Ishikawa (cell line): ENCODE measurements around the gene TMEM212.

Experiments
- CREB1 ChIP-seq: IDR thresholded peaks from 2 replicates; pipeline ENCODE4 v1.6.1; 2012; ENCODE audit warnings: low read depth
- EGR1 ChIP-seq: IDR thresholded peaks from 2 replicates; pipeline ENCODE4 v1.6.1; 2012
- EP300 ChIP-seq: IDR thresholded peaks from 2 replicates; pipeline ENCODE4 v1.6.1; 2012; ENCODE audit warnings: borderline replicate concordance
- FOXM1 ChIP-seq: IDR thresholded peaks from 2 replicates; pipeline ENCODE4 v1.6.1; 2012; ENCODE audit warnings: low read depth, borderline replicate concordance
- RAD21 ChIP-seq: IDR thresholded peaks from 2 replicates; pipeline ENCODE4 v1.6.1; 2012; ENCODE audit warnings: low read depth
- TAF1 ChIP-seq: IDR thresholded peaks from 2 replicates; pipeline ENCODE4 v1.6.1; 2012; ENCODE audit warnings: low read depth, mild to moderate bottlenecking
- TEAD4 ChIP-seq: IDR thresholded peaks from 2 replicates; pipeline ENCODE4 v1.6.1; 2012
- TF ChIP-seq, protein P1 (sequence below): IDR thresholded peaks from 2 replicates; pipeline ENCODE4 v1.6.1; 2012

DNA sequence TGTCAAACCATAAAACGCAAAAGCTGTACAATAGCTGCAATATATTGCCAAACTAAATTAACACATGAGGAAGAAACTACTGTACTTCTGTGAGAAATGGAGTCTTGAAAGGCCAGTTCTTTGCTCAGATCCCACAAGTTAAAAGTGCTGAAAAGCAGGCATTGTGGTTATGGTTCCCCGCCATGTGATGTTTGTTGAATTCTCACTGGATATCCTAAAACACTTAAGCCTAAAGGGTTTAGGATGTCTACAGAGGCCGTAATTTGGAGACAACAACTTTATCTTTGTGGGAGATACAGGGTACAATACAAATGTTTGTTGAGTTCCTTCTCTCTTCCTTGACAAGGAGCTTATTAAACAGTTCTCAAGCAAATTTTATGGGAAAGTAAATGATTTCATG, 53.2 kb downstream of the TMEM212 start:
- TF ChIP-seq TEAD4: no peak
- no peak for TF ChIP-seq EP300
- no peak for TF ChIP-seq RAD21
- no peak for TF ChIP-seq TAF1
- TF ChIP-seq, protein P1, sequence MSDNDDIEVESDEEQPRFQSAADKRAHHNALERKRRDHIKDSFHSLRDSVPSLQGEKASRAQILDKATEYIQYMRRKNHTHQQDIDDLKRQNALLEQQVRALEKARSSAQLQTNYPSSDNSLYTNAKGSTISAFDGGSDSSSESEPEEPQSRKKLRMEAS: no peak
- TF ChIP-seq CREB1: no peak
- TF ChIP-seq FOXM1: no peak
- no peak for TF ChIP-seq EGR1
